Right atrium auricular region (tissue), 2 donors: ENCODE measurements around the gene KLHL7. TPM values are rescaled to one million over a fixed set of nuclear protein-coding genes. Genes with fewer than 3 reads are reported as not detected.
"Not testable (repeated sequence)": the region's sequence is repeated elsewhere in the genome, so short reads cannot be mapped to it uniquely, and the experiment has no call there.

Source experiments
- DNase-seq: peaks from one replicate; pipeline ENCODE4 v3.0.0-alpha.2; 2019; ENCODE audit warnings: low spot score
- H3K27ac ChIP-seq, 2 donors: fragments of 200-600 bp; sonication (generic); 1 replicate in 1 of 2; 2 replicates in 1 of 2; pipeline ENCODE4 v1.5.1; 2016 to 2019
- H3K27me3 ChIP-seq, 2 donors: fragments of 200-600 bp; sonication (generic); one replicate each; pipeline versions ENCODE4 v1.5.1 to v1.6.0; 2017 to 2019
- H3K36me3 ChIP-seq: fragments of 200-600 bp; sonication (generic); one replicate; pipeline ENCODE4 v1.5.1; 2016
- H3K4me1 ChIP-seq, 2 donors: fragments of 200-600 bp; sonication (generic); one replicate each; pipeline versions ENCODE4 v1.5.1 to v1.6.0; 2017 to 2019
- H3K4me3 ChIP-seq, 2 donors: fragments of 200-600 bp; sonication (generic); 1 replicate in 1 of 2; 2 replicates in 1 of 2; pipeline ENCODE4 v1.5.1; 2017 to 2019; ENCODE audit warnings: mild to moderate bottlenecking in 1 of 2, moderate library complexity in 1 of 2
- H3K9me3 ChIP-seq, 2 donors: fragments of 200-600 bp; sonication (generic); one replicate each; pipeline ENCODE4 v1.5.1; 2019
- total RNA-seq, 2 donors: library from RNA; depleted of rRNA; stranded (reverse); fragments of >200 nt; gene quantifications; one replicate each; pipeline ENCODE4 v1.1.0, GENCODE V29; 2016
- TF ChIP-seq, protein P1 (sequence below), 2 donors: fragments of 200-600 bp; sonication (generic); IDR thresholded peaks; one replicate each; pipeline ENCODE4 v1.5.1; 2019; ENCODE audit warnings: antibody characterized with exemption in 2 of 2

KLHL7 gene
- total RNA-seq, 2 donors from 2014 or later, result 37.3 to 87.6 TPM

DNA sequence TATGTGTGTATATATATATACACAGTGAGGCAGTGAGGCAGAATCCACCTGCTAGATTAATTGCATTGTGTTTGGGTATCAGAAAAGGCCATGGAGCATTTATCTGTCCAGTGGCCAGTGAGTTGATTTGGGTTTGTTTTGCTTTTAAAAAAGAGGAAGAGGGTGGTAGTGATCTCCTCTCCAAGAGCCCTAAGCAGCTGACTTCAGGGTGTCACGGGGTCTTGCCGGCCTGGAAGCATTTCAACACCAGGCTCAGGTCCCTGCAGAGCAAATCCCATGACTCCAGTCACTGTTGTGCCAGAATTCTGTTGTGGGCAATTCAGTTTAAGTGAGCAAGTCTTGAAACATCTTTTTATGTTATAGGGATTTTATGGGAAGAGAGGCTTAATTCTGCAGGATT, 110.4 kb downstream of the KLHL7 start:
- Histone ChIP-seq H3K36me3 (no peaks in the 10 kb centered on the region), H3K4me1 (no peaks in the 10 kb centered on the region), H3K27ac (no peak overlapping the region), H3K9me3 (no peaks in the 10 kb centered on the region), H3K4me3 (no peak overlapping the region), H3K27me3 (no peaks in the 10 kb centered on the region)
- TF ChIP-seq, protein P1, sequence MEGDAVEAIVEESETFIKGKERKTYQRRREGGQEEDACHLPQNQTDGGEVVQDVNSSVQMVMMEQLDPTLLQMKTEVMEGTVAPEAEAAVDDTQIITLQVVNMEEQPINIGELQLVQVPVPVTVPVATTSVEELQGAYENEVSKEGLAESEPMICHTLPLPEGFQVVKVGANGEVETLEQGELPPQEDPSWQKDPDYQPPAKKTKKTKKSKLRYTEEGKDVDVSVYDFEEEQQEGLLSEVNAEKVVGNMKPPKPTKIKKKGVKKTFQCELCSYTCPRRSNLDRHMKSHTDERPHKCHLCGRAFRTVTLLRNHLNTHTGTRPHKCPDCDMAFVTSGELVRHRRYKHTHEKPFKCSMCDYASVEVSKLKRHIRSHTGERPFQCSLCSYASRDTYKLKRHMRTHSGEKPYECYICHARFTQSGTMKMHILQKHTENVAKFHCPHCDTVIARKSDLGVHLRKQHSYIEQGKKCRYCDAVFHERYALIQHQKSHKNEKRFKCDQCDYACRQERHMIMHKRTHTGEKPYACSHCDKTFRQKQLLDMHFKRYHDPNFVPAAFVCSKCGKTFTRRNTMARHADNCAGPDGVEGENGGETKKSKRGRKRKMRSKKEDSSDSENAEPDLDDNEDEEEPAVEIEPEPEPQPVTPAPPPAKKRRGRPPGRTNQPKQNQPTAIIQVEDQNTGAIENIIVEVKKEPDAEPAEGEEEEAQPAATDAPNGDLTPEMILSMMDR (IDR thresholded peaks at IDR 0.05), result no peak
- DNase-seq, result no peak

DNA sequence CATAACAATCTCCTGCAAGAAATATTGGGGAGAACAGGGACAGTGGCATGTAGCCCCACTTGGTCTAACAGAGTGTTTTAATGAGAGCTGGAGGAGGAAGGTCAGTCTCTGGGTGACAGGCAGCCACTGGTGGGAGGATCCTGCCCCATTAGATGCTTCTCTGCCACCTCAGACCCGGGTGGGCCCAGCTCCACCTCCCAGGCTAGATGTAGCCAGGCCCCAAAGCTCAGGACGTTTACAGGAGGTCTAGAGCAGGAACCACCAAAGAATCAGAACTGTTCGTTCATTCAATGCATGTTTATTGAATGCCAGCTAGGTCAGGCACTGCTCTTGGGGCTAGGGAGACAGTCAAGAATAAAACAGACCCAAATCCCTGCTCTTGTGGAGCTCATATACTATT, 112.6 kb downstream of the KLHL7 start:
- no peak for DNase-seq
- no peaks in the 10 kb centered on the region for H3K36me3 ChIP-seq
- H3K27ac ChIP-seq, result no peak overlapping the region
- no peaks in the 10 kb centered on the region for H3K4me1 ChIP-seq
- H3K9me3 ChIP-seq, result no peaks in the 10 kb centered on the region
- no peaks in the 10 kb centered on the region for H3K27me3 ChIP-seq
- H3K4me3 ChIP-seq, result no peak overlapping the region
- TF ChIP-seq, protein P1 (IDR thresholded peaks at IDR 0.05), result no peak

DNA sequence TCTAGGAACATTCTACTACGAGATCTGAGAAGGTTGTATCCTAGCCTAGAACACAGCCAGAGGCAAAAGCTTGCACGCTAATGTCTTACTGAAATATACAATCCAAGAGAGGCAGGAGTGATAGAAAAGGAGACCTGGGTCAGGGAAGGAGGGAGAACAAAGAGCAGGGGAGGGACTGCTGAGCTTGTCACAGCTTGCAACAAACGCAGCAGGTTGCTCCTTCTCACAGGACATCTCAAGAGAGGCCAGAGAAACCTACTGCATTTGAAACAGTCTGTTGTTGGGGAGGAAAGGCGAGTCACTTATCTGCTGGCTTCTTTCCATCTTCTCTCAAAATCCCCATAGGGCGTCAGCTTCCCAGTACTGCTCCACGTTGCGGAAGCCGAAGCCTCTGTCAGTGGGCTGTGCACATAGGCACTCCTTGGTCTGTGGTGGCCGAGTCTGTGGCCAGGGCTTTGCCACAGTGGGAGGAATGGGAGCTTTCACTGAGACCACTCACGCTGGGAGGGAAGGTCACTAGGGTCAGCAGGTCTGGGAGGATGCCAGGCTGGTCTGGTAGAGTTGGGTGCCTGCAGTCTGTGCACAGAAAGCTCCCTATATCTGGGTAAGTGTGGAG, 115.2 kb downstream of the KLHL7 start:
- H3K27ac ChIP-seq, result no peak overlapping the region
- TF ChIP-seq, protein P1 (IDR thresholded peaks at IDR 0.05), result no peak
- DNase-seq, result no peak

DNA sequence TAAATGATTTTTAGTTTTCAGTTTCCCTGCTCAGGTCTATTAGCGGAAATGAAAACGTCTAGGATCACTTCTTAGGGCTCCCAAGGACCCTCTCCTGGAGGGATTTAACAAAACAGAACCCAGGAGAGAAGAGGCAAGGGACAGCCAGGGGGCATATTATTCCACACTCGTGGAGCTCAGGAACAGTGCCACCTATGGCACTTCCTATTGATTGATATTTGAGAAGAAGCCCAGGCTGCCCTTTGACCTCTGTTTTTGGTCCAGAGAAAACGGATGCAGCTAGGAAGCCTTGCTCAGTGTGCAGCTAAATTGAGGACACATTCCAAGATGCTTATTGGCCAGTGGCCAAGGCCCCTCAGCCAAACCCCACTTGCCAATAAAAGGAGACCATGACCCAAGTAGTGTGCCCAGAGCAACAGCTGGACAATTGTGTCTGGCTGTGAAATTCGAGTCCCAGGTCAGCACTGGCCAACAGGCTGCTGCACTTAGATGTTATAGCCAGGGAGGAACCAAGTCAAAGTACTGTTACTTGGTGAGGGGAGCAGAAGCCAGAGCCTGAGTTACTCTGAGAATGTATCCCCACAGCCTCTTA, 117.0 kb downstream of the KLHL7 start:
- Histone ChIP-seq H3K27ac (no peak overlapping the region), H3K9me3 (no peaks in the 10 kb centered on the region), H3K36me3 (no peaks in the 10 kb centered on the region), H3K27me3 (no peaks in the 10 kb centered on the region), H3K4me1 (peaks cover 0 to 4% of the 10 kb centered on the region in 2 donors), H3K4me3 (no peak overlapping the region)
- TF ChIP-seq, protein P1 (IDR thresholded peaks at IDR 0.05), result no peak
- no peak for DNase-seq

More for the DNA sequence above, 115.2 kb downstream of the KLHL7 start:
- no peaks in the 10 kb centered on the region for H3K4me1 ChIP-seq
- no peak overlapping the region for H3K4me3 ChIP-seq
- H3K9me3 ChIP-seq, result no peaks in the 10 kb centered on the region
- H3K36me3 ChIP-seq, result no peaks in the 10 kb centered on the region
- no peaks in the 10 kb centered on the region for H3K27me3 ChIP-seq

DNA sequence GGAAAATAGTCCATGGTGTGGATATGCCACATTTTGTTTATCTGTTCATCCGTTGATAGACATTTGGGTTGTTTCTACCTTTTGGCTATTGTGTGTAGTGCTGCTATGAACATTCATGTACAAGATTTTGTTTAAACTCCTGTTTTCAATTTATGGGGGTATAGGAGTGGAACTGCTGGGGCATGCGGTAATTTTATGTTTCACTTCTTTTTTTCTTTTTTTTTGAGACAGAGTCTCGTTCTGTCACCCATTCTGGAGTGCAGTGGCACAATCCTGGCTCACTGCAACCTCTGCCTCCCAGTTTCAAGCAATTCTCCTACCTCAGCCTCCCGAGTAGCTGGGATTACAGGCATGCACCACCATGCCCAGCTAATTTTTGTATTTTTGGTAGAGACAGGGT, 118.8 kb downstream of the KLHL7 start:
- not testable (repeated sequence) for DNase-seq, H3K36me3 ChIP-seq, H3K4me1 ChIP-seq, H3K4me3 ChIP-seq, H3K27ac ChIP-seq, H3K27me3 ChIP-seq, H3K9me3 ChIP-seq

DNA sequence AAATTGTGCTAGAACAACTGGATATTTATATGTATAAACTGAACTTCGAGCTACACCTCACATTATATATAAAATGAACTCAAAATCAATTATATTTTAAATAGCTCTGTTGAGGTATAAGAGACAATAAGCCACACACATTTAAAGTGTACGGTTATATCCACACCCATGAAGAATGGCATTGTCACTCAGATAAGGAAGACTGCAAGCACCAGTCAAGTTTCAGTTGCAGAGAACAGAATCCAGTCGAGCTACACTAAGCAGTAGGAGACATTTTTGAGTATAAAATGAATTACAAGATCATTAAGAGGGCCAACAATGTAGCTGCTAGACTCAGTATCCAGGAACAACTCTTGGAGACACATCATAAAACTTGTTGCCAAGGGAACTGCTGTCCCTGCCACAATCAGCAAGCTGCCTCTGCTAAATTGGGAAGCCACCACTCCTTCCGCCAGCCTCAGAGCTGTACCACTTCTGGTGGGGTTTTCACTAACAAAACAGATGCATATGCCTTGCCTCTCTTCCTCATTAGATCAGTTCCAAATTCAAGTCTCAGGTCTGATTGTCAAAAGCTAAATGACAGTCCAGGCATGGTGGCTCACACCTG, 121.4 kb downstream of the KLHL7 start:
- no peak for DNase-seq
- TF ChIP-seq, protein P1 (IDR thresholded peaks at IDR 0.05), result no peak
- H3K9me3 ChIP-seq, result peaks cover 0 to 6% of the 10 kb centered on the region in 2 donors
- no peaks in the 10 kb centered on the region for H3K27me3 ChIP-seq
- peaks cover 0 to 4% of the 10 kb centered on the region in 2 donors for H3K4me1 ChIP-seq
- H3K4me3 ChIP-seq, result no peak overlapping the region
- no peak overlapping the region for H3K27ac ChIP-seq
- no peaks in the 10 kb centered on the region for H3K36me3 ChIP-seq

Other genes with a start within 250 kb of the KLHL7 start
- 10 to 100 TPM; 26.1 to 40.8 TPM for gene HYCC1, start 91.7 kb upstream of the KLHL7 start, total RNA-seq
- gene NUP42, start 76.3 kb downstream of the KLHL7 start, total RNA-seq, result 10 to 100 TPM; 24.7 to 30.6 TPM
- 100 to 1,000 TPM in 1 of 2 donors, 10 to 100 TPM in 1; 74.4 to 137 TPM for gene GPNMB, start 141.0 kb downstream of the KLHL7 start, total RNA-seq
- gene MALSU1, start 193.6 kb downstream of the KLHL7 start, total RNA-seq, result 10 to 100 TPM; 82.5 to 96.5 TPM